Neutrophil (primary cell): ENCODE measurements around the gene MEGF8.
A peak's percentile ranks its signal among the peaks of the same experiment; 100 is the strongest.

Source experiments
- H3K27ac ChIP-seq: fragments of 200-600 bp; sonication (generic); 2 replicates; pipeline ENCODE4 v1.5.1; 2016; ENCODE audit warnings: mild to moderate bottlenecking, moderate library complexity
- H3K27me3 ChIP-seq: fragments of 200-600 bp; sonication (generic); 2 replicates; pipeline ENCODE4 v1.6.0; 2016; ENCODE audit warnings: mild to moderate bottlenecking
- H3K36me3 ChIP-seq: fragments of 200-600 bp; sonication (generic); 2 replicates; pipeline ENCODE4 v1.5.1; 2017
- H3K4me1 ChIP-seq, 2 experiments: fragments of 200-600 bp in 1 of 2; sonication (generic) in 1 of 2; 1 replicate in 1 of 2; 2 replicates in 1 of 2; pipeline versions ENCODE4 v1.5.1 to v1.6.1; 2013 to 2016; ENCODE audit warnings: low read depth in 1 of 2, low read length in 1 of 2, mild to moderate bottlenecking in 1 of 2, moderate library complexity in 1 of 2; ENCODE audit not compliant: control insufficient read depth in 1 of 2, insufficient read depth in 1 of 2
- H3K4me3 ChIP-seq, 2 experiments: fragments of 200-600 bp in 1 of 2; sonication (generic) in 1 of 2; 1 replicate in 1 of 2; 2 replicates in 1 of 2; pipeline ENCODE4 v1.5.1; 2013 to 2016; ENCODE audit warnings: low read depth in 1 of 2, low read length in 1 of 2, mild to moderate bottlenecking in 1 of 2, moderate library complexity in 1 of 2
- H3K9me3 ChIP-seq: fragments of 200-600 bp; sonication (generic); 2 replicates; pipeline ENCODE4 v1.5.1; 2016
- TF ChIP-seq, protein P1 (sequence below): fragments of 200-600 bp; sonication (generic); IDR thresholded peaks from 2 replicates; pipeline ENCODE4 v1.5.1; 2016; ENCODE audit warnings: antibody characterized with exemption

The MEGF8 gene

DNA sequence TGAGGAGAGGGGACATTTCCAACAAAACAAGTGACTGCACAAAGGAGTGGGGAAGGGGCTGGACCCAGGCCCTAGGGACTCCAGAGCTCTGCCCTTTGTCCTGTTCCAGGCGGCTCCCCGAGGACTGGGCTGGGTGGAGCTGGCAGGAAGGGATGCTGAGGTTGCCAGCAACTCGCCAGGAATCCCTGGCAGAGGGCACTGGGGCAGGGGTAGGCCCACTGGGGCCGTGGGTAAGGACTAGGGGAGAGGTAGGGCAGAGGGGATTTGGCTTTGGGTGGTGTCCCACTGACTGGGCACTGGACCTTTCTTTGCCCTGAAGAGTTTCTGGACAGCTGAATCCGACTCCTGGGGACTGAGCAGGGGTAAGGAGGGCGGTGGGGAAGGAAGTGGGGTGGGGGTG, 93.9 kb downstream of the MEGF8 start:
- Histone ChIP-seq H3K9me3 (no peaks in the 10 kb centered on the region), H3K27ac (no peak overlapping the region), H3K4me1 (peaks cover 43 to 44% of the 10 kb centered on the region in 2 experiments), H3K4me3 (no peak overlapping the region), H3K27me3 (peaks cover 8% of the 10 kb centered on the region), H3K36me3 (peaks cover 16% of the 10 kb centered on the region)
- TF ChIP-seq, protein P1, sequence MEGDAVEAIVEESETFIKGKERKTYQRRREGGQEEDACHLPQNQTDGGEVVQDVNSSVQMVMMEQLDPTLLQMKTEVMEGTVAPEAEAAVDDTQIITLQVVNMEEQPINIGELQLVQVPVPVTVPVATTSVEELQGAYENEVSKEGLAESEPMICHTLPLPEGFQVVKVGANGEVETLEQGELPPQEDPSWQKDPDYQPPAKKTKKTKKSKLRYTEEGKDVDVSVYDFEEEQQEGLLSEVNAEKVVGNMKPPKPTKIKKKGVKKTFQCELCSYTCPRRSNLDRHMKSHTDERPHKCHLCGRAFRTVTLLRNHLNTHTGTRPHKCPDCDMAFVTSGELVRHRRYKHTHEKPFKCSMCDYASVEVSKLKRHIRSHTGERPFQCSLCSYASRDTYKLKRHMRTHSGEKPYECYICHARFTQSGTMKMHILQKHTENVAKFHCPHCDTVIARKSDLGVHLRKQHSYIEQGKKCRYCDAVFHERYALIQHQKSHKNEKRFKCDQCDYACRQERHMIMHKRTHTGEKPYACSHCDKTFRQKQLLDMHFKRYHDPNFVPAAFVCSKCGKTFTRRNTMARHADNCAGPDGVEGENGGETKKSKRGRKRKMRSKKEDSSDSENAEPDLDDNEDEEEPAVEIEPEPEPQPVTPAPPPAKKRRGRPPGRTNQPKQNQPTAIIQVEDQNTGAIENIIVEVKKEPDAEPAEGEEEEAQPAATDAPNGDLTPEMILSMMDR = no peak

DNA sequence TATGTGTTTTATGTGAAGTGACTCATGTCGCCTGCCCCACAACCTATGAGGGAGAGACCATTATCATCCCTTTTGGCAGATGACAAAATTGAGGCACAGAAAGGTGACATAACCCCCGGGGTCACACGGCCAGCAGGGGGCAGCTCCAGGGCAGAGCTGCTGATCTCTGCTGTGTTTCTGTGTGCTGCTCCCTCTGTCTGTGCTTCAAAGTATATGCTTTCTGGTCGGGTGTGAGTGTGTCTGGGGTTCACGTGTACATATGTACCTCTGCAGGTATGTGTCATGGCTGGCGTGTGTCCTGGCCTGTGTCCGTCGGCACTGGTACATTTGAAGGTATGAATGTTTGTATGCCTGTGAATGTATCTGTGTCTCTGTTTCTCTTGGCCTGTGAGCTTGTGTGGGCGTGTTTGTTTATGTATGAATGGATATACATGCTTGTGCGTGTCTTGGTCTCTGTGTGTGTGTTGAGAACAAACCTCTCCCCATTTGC, 94.7 kb downstream of the MEGF8 start:
- H3K27me3 ChIP-seq = peaks cover 16% of the 10 kb centered on the region
- peak overlapping the region; percentile 87 for H3K27ac ChIP-seq
- no peak overlapping the region for H3K4me3 ChIP-seq
- TF ChIP-seq, protein P1 = no peak
- peaks cover 50 to 52% of the 10 kb centered on the region in 2 experiments for H3K4me1 ChIP-seq
- H3K36me3 ChIP-seq = peaks cover 8% of the 10 kb centered on the region
- no peaks in the 10 kb centered on the region for H3K9me3 ChIP-seq

DNA sequence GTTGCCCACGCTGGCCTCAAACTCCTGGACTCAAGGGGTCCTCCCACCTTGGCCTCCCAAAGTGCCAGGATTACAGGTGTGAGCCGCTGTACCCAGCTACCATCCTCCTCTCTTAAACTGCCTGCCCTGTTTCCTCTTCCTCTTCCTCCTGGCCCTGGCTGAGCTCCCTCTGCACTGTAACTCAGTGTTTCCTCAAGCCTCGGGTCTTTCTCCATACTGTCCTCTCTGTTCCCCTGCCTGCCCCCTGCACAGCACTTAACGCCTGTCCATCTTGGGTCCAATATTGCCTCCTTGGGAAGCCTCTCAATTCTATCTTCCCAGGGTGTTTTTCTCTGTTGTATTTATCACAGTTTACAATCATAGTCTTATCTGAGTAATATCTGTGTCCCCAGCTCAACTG, 95.7 kb downstream of the MEGF8 start:
- peaks cover 5% of the 10 kb centered on the region for H3K36me3 ChIP-seq
- peak overlapping the region; percentile 87 for H3K27ac ChIP-seq
- H3K9me3 ChIP-seq = no peaks in the 10 kb centered on the region
- peaks cover 55 to 59% of the 10 kb centered on the region in 2 experiments for H3K4me1 ChIP-seq
- peak overlapping the region; percentile 1 to 85 for H3K4me3 ChIP-seq
- H3K27me3 ChIP-seq = peaks cover 16% of the 10 kb centered on the region
- TF ChIP-seq, protein P1 = no peak

DNA sequence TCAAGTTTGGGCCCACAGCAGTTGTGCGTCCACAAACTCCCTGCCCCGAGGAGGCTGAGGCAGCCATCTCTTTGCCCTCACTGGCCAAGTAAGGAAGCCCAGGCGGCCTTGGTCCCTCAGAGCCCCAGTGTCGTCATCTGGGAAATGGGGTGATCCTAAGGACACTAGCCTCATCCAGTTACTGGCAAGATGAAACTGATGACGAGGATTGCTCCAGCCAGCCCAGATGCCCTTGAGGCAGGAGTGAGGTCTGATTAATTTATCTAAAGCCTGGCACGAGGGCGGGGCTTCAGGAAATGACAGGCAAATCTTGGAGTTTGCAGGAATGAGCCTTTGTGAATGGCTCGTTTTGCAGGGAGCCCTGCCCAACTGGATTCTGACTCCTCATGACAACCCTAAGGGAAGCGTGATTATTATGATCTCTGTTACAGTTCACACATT, 96.2 kb downstream of the MEGF8 start:
- H3K9me3 ChIP-seq = no peaks in the 10 kb centered on the region
- H3K4me1 ChIP-seq = peaks cover 55 to 59% of the 10 kb centered on the region in 2 experiments
- peaks cover 16% of the 10 kb centered on the region for H3K27me3 ChIP-seq
- peaks cover 5% of the 10 kb centered on the region for H3K36me3 ChIP-seq
- TF ChIP-seq, protein P1 = no peak
- peak overlapping the region; percentile 1 to 85 for H3K4me3 ChIP-seq
- peak overlapping the region; percentile 87 for H3K27ac ChIP-seq

DNA sequence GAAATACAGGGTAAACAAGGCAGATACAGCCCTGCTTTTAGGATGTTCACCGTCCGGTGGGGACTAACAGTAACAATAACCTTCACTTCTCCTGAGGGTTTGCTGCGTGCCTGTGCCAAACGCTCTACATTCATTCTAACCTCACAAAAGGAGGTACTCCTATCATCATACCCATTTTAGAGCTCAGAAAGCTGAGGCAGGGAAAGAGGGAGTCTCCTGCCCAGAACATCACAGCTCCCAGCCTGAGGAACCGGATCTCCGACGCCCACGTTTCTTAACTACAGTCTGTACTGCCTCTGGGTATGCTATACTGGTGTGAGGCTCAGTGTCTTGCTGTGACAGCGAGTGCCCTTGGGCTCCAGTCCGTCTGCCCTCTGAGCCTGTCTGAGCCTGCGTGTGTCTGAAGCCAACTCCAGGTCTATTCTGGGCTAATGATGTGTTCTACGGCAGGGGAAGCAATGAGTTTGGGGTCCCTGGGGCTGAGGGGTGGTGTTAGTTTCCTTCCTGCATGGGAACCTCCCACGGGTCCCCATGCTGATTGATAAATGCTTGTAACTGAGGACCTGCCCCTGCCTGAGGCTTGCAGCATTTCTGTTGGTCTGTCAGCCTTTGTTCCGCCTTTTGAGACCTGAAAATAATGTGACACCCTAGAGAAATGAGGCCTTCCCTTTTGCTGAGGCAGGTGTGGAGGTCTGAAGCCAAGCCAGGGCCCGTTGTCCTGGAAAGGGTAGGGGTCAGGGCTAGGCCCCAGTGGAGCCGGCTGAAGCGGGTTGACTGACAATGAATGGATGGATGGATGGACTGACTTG, 96.9 kb downstream of the MEGF8 start:
- TF ChIP-seq, protein P1 = no peak
- Histone ChIP-seq H3K4me3 (peak overlapping the region; percentile 85 to 90), H3K4me1 (peaks cover 55 to 59% of the 10 kb centered on the region in 2 experiments), H3K9me3 (no peaks in the 10 kb centered on the region), H3K36me3 (peaks cover 5% of the 10 kb centered on the region), H3K27me3 (peaks cover 16% of the 10 kb centered on the region), H3K27ac (peak overlapping the region; percentile 87)
